ENCODE measurements around the gene RCSD1. TPM values are rescaled to one million over a fixed set of nuclear protein-coding genes. Genes with fewer than 3 reads are reported as not detected.

The RCSD1 gene
- total RNA-seq, 1 donor from 2014 or later = 132 TPM

DNA sequence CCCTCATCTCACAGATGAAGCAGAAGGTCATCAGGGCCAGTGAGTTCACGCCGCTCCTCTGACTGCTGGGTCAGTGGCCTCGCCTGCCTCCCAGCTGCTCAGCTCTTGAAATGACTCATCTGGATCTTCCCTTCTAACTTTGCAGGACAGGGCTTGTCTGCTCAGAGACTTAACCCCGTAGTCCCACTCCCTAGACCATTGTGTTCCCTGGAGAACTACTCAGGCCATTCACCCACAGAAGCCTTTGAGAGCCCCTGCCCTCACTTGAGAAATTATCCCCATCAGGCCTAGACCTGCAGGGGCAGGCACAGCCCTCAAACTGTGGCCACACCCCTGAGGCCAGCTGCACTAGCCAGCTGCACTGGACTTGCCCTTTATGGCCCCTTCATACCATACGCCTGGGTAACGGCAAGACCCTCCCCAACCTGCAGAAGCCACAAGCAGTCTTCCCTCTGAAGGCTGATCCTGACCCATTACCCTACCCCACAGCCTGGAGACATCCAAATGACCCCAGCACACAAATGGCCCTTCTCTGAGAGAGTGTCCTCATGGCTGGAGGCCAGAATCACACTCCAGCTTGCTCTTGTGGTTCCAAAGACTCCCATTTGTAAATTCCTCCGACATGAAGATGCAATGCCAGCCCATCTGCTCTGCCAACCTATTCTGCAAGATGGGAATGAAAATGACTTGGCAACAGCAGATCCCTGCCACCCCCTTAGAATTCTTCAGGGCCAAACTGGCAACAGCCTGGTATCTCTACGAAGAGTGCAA lies 33.2 kb downstream of the RCSD1 start:
- intact Hi-C loops (cut with micrococcal nuclease) = no loop called here

DNA sequence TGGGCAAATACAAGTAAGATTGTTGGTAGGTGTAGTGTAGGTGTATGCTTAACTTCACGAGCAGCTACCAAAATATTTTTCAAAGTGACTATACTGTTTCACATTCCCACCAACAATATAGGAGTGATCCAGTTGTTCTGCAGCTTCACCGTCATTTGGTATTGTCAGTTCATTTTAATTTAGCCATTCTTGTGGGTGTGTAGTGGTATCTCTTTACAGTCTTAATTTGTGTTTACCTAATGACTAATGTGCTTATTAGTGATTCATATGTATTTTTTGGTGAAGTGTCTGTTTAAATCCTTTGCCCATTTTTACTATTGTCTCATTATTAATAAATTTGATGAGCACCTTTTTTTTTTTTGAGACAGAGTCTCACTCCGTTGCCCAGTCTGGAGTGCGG lies 35.4 kb downstream of the RCSD1 start:
- intact Hi-C loops (cut with micrococcal nuclease) = no loop called here

DNA sequence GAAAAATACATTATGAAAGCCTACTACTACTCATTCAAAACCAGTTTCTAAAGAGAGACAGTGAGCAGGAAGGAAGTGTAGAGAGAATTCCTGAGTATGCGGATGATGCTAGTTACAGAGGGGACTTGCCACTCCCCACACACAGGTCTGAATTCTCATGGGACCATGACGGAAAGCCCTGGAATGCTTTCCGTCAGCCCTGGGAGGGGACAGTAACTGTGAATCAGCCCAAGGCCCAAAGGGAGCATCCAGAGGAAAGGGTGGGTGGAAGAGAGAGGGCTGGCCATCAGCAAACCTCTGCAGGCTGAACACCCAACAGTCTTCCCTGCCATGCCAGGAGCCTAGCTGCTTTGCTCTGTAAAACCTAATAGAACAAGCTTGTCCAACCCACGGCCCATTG lies 36.4 kb downstream of the RCSD1 start:
- intact Hi-C loops (cut with micrococcal nuclease) = loop anchor here (1.0 kb wide), 1 partner anchor 31 kb away; no protein-coding TSS in a partner anchor

DNA sequence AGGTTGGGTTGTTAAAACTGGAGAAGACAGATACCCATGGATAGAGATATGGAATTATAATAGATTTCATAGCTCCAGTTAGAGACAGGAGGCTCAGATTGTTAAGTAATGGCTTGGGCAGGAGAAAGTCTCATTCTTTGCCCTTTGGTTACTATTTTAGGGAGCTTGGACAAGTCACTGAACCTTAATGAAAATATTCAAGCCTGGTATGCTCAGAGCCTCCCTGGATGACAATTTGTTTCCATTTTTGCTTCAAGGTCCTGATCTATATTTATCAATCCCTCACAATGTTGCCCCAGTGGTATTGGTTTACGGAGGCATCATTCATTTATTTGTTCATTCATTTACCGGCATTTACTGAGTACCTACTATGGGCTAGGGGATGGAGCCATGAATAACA lies 37.5 kb downstream of the RCSD1 start:
- intact Hi-C loops (cut with micrococcal nuclease) = no loop called here

DNA sequence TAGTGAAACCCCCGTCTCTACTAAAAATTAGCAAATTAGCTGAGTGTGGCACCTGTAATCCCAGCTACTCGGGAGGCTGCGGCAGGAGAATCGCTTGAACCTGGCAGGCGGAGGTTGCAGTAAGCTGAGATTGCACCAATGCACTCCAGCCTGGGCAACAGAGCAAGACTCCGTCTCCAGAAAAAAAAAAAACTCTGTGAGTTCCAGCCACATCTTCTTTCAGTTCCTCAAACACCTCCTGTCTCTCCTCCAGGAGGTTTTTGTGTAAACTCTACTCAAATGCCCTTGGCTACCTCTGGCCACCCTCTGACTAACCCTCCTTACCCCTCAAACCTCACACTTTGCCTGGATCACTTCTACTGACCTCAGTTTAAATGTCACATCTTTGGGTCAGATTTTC lies 38.1 kb downstream of the RCSD1 start:
- intact Hi-C loops (cut with micrococcal nuclease) = no loop called here

DNA sequence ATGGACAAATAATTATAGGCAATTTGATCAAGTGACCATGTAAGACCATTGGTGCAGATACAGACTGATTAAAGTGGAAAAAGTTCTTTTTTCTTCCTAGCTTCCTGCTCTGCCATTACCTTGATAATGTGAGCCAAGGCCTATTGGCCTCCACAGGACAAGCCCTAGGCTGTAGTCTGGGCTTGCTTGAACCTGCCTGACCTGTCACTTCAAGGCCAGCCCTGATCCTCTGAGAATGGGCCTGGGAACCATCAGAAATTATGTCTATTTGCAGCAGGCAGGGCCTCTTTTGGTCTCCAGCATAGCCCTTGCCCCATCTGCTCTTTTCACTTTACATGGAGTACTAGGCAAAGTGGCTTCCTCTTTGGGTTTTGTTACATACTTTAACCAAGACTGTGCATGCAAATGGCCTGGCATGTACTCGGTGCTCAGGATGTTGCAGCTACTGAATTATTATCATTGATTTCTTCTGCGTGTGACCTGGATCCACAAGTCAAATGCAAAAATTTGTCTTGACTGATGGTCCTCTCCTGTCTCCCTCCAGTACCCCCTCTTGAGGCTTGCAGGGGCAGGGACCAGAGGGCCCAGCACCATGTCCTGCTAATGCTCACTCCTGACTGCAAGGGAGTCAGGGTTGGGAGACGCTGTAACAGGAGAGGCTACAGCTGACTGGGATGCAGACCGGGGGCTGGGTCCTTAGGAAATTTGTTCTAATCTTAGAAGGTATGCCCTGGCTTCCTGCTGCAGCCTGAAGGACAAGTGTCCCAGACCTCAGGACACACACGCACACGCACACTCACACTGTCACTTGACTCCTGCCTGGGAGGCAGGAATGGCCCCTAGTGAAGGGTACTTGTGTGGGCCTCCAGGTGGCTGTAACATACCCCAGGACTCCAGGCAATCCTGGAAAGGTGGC lies 39.4 kb downstream of the RCSD1 start:
- intact Hi-C loops (cut with micrococcal nuclease) = loop anchor here (5.0 kb wide), 1 partner anchor 67 kb away; no protein-coding TSS in a partner anchor

DNA sequence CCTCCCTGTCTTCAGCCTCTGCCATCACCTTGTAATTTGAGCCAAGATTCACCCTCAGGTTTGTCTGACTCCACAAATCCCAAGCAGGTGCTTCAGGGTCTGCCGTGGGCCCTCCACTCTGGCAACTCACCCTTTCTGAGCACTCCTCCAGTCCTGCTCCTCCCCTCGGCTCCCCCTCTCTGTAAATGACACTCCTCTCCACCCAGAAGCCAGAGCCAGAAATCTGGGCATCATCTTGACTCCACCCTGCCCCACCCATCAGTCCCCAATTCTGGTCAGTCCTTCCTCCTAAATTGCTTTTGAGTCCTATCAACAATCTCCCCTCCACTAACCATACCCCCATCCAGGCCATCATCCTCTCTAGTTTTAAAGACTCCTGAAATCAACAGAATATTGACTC lies 40.5 kb downstream of the RCSD1 start:
- intact Hi-C loops (cut with micrococcal nuclease) = loop anchor here (5.0 kb wide), 1 partner anchor 68 kb away; no protein-coding TSS in a partner anchor

DNA sequence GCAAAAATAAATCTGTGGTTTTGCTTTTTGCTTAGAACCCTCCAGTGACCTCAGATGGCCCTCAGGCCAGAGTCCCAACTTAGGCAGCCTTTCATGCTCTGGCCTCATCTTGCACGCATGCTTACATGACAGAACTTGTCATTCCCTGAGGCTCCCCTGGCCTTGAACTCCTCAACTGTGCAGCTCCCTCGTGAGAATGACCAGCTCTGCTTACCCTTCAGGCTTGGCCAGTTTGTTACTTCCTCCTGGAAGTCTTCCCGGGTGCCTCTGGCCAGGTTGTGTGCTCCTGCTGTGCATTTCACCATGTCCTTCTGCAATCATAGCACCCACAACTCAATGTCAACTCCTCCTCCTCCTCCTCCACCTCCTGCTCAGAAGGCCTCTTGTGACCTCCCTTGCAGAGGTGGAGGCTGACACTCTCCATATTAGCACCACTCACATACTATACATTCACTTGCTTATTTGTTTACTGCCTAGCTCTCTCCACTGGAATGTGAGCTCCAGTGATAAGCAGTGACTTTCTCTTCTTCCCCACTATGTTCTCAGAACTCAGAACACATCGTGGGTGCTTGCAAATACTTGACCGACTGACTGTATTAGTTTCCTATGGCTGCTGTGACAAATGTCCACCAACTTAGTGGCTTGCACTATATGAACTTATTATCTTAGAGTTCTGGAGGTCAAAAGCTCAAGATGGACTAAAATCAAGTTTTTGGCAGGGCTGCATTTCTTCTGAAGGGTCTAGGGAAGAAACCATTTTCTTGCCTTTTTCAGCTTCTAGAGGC lies 41.9 kb downstream of the RCSD1 start:
- intact Hi-C loops (cut with micrococcal nuclease) = loop anchor here (5.0 kb wide), 1 partner anchor 70 kb away; no protein-coding TSS in a partner anchor

DNA sequence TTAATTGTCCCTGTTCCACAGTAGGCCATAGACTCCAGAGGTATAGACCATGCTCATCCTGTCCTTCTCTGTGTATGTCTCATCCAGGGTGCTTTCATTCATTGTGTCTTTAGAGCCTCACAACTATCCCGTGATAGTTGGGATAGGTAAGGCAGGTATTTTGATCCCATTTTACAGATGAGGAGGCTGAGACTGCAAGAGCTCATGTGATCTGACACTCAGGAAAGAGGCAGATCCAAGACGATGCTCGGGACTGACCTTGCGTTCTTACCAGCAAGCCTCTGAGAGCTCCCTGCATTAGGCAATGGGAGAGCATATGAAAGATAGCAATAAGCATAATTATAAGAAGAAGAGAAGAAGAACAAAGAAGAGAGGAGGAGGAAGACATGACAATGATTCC lies 42.8 kb downstream of the RCSD1 start:
- intact Hi-C loops (cut with micrococcal nuclease) = loop anchor here (5.0 kb wide), 1 partner anchor 71 kb away; no protein-coding TSS in a partner anchor

DNA sequence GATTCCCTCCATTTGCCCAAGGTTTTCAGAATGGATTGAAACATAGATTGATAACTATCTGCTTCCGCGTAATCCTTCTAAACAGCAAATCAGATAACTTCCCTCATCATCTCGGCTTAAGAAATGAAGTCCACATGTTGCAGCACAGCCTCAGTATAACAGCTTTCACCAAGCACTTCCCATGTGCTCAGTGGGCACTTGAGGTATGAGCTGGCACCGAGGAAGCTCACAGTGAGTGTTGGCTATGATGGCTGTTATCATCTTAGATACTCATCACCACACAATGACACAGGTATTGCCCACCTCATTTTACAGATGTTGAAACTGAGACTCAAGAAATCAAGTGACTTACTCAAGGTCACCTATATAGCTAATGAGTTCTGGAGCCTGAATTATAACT lies 43.2 kb downstream of the RCSD1 start:
- intact Hi-C loops (cut with micrococcal nuclease) = loop anchor here (5.0 kb wide), 1 partner anchor 71 kb away; no protein-coding TSS in a partner anchor

DNA sequence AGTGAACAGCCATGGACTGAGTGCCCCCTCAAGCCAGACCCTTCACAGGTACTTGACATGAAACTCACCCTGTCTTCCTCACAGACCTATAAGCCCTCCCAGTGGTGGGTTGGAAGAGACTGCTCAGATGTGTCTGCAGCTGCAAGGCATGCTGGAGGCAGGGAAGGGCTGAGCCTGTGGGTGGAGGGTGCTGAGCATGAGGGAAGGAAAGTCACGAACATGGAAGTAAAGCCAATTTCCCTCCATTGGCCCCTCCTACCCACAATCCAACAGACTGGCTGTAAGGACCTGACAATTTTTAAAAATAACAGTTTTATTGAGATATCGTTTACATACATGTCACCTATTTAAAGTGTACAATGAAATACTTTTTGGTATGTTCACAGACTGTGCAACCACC lies 44.1 kb downstream of the RCSD1 start:
- intact Hi-C loops (cut with micrococcal nuclease) = loop anchor here (5.0 kb wide), 1 partner anchor 72 kb away; no protein-coding TSS in a partner anchor

DNA sequence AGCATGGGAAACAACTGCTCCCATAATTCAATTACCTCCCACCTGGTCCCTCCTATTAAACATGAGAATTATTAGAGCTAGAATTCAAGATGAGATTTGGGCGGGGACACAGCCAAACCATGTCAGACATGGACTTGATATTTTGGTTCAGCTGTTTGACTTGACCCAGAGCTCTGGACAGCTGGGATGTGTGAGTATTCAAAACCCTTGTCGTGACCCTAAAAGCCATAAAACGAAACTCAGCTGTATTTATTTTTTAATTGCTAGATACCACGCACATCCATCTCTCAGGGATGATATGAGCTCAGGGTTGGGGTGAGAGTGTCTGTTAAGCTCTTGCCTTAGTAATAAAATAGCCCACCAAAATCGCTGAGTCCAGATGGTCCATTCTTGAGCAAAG lies 45.4 kb downstream of the RCSD1 start:
- intact Hi-C loops (cut with micrococcal nuclease) = no loop called here

DNA sequence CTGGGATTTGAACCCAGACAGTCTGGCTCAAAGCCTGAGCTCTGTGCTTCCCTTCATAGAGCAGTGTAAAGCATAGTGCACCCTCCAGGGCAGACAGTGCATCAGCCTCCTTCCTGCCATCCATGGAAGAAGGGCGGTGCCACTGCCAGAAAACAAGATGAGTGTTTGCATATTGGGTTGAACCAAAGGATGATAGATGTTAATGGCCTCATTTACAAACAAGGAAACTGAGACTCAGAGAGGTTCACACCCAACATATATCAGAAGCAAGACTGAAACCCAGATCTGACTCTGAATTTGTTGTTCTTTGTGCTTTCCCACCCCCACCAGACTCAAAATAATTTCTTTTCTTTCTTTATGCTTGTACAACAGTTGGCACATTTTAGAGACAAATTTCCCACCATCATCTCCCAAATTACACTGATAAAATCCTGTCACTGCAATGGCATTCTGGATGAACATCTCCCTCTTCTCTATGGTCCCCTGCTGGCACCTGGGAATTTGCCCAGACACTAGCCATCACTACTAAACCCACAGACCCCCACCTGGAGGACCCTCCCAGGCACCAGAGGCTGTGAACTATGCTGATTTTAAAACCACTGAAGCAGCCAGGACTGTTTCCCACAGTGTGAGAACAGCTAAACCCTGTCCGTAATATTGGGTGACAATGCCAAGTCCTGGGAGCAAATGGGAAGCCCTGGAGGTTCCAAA lies 46.3 kb downstream of the RCSD1 start:
- intact Hi-C loops (cut with micrococcal nuclease) = no loop called here

DNA sequence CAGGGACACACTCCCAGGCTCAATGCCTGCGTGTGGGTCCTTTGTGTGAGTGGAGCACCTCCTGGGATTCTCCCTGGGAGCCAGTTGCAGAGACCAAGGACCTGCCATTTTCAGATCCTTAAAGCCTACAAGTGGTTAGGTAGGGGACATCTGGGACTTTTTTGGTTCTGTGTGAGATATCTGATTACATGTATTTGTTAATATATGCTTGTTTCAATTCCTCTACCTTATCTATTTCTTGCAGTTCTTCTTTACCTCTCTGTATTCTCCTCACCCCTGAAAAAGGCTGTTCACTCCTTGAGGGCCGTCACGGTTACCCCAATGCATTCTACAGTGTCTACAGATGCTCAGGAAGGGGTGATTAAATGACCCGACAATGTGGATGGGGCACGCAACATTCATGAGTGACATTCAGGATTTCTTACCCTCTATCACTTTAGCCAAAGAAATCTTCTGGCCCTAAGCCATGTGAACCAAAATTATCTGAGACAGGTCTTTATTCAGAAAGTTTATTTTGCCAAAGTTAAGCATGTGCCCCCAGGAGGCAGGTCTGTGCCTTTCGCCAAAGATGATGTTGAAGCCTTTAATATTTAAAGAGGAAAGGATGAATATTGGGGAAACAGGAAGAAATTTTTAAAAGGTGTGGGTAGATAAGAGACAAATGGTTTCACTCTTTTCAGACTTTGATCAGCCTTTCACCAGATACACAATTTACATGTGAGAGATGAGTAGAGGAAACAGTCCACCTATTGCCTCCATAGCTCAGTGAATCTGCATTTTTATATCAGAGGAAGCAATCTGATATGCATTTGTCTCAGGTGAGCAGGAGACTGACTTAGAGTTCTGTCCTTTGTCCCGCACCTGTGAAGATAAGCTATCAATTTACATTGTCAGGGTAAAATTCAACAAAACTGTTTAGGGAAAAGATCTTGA lies 47.1 kb downstream of the RCSD1 start:
- intact Hi-C loops (cut with micrococcal nuclease) = no loop called here

DNA sequence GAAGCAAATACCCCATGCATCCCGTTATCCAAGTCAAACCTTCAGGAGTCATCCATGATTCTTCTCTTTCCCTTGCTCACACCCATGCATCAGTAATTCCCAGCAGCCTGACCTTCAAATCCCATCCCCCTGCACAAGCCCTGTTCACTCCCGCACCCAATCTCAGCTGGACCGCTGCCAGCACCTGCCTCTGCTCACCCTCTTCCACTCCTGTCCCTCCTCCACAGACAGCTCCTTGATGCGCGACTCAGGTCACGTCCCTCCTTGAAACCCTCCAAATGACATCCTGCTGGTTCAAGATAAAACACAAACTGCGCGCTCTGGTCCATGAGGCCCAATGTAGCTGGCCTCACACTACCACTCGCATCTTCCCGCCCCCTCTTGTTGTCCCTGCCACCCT lies 48.4 kb downstream of the RCSD1 start:
- intact Hi-C loops (cut with micrococcal nuclease) = no loop called here

DNA sequence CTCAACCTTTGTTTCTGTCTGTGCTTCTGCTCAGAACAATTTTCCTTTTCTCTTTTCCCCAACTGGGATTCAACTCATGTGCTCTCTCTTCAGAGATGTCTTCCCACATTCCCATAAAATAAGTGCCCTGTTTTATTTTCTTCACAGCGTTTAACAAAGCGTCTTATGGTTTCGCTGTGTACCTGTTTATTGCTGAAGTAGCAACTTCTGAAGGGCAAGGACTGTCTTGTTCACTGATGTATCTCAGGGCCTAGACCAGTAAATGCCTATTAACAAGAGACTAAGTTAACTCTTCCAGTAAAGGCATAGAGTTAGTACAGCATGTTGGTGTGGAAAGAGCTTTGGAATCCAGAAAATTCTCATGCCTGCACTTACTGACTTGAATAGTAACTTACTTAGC lies 48.8 kb downstream of the RCSD1 start:
- intact Hi-C loops (cut with micrococcal nuclease) = no loop called here

DNA sequence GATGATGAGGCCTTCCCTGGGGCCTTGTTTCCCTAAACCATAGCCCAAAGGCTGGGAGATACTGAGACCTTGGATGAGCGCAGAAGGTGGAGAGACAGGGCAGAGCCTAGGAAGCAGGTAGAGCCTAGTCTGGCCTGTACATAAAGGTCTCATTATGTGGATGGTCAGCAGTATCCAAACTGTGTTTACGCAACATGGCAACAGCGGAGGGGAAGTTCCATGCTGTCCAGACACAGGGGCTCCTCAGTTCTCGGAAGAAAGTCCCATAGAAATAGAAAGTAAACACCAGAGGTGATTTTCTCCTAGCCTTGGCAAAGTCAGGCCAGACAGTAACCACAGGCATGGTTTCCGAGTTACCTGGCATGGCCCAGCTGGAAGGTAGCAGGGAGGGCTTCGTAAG lies 49.7 kb downstream of the RCSD1 start:
- intact Hi-C loops (cut with micrococcal nuclease) = no loop called here

DNA sequence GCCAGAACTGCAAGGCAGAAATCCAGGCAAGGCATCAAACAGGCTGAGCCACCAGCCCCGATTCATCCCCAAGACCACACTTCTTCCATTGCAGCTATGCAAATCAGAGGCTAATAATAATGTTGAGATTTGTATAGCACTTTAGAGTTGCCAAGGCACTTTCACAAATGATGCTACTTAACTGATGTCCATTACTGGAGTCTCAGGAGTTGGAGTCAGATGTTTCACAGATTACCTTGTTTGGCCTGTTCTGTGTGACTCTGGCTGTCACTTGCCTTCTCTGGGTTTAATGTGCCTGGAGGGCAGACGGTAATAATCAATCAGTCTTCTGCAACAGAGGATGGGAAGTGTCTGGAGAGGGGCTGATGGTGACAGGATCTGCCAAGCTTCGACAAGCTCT lies 51.0 kb downstream of the RCSD1 start:
- intact Hi-C loops (cut with micrococcal nuclease) = no loop called here

DNA sequence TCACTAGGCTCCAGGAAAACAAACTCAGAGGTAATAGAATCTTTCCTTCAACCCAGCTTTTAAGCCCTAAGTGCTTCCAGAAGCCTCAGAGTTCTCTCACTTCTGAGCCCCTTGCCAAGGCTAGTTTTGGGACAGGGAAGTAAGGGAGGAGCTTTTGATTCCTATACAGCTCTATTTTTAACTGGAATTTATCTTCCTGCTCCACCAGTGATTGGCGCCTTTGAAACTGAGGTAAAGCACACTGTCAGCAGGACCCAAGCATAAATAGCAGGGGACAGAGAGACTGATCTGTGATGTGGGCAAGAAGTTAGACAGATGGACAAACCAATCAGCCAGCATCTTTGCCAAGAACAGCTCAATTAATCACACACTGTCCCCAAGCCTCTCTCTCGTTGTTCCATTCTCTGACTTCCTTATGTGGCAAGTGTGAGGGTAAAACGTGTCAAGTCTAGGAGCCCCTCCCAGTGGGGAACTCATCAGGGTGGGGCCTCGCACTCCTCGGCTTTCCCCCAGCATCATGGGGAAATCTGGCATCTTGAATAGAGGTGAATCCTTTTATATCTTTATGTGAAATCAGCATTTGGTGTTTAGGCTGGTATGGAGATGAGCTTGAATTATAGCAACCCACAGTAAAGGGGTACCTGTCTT lies 51.5 kb downstream of the RCSD1 start:
- intact Hi-C loops (cut with micrococcal nuclease) = no loop called here
